Fibroblast of peridontal ligament (primary cell): ENCODE measurements around the gene PPM1H.
"Not testable (repeated sequence)": the region's sequence is repeated elsewhere in the genome, so short reads cannot be mapped to it uniquely, and the experiment has no call there.

Experiments used
- DNase-seq: peaks from one replicate; pipeline ENCODE4 v3.0.0-alpha.2; 2010; ENCODE audit errors: extremely low read depth

The PPM1H gene

DNA sequence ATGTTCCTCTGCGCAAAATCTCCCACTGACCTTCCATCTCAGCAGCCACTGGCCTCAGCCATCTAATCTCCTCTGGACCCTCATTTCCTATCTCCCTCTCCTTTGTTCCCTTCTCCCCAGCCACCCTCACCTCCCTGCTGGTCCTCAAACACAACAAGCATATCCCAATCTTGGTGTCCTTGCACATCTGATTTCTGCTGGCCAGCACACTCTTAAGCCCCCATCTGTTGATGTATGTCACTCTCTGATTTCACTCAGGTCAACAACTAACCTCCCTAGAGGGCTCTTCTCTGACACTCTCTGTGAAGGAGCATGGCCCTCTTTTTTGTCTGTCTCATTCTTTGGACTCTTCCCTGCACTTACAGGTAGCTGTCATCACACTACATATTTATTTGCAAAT is 25.6 kb downstream of the PPM1H start:
- no peak for DNase-seq

GRCh38 chr12:62908674-62909073 is 26.3 kb downstream of the PPM1H start:
- no peak for DNase-seq

- no peak for DNase-seq
These were observed 27.4 kb downstream of the PPM1H start for GRCh38 chr12:62907561-62907960.

DNA sequence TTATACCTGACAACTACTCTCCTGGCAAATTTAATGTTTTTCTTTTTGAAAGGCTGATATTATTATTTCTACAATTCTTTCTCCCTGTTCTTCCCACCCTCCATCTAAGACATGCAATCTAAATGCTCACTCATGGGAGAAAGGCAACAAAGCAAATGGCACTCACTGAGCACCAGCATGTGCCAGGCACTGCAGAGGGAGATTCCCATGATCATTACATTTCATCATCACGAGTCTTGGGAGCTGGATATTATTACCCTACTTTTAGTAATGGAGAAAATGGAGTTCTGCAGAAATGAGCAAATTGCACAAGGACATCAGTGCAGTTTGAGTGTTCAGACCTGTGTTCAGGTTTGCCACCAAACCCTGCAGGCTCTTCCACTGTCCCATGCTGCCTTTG is 27.9 kb downstream of the PPM1H start:
- DNase-seq, result no peak

DNA sequence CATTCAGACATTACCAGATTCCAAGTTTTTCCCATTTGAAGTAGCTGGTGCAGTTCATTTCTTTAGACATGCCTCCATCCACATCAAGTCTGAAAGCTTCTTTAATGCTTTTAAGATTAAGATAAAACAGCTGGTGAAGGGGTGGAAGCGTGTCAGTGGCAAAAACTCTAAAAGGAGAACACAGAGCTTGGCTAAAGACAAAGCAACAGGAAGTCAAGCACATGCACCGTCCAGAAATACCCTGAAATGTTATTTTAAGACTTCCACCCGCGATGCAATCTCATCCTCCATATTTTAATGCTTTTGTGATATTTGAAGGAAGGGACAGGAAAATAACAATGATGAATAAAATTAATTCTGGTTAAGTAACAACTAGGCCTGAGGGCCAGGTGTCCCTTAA is 31.8 kb downstream of the PPM1H start:
- DNase-seq, result no peak

DNA sequence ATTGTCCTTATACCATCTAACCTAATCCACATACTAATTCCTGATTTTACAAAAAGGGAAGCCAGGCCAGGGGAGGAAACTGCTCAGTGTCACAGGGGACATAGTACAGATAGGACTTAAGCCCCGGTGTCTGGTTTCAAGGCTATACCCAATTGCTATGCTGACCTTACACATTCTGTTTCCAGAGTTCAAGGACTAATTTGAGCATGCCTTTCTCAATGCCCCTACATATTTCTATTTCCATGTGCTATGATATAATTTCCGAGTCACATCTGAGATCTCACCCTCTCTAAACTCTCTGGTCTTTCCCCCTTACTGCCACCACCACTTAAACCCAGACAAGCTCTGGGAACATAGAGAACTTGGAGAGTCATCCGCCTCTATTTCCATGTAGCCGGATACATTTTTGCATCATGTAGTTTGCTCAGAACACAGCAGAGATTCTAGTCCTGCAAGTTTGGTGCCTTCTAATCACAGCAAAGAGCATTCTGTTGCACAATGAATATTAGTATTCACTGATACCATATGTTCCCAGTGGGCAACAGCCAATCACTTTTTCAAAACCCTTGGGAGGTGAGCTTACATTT is 34.2 kb downstream of the PPM1H start:
- DNase-seq, result peak; percentile 57

GRCh38 chr12:62899568-62900390 is 35.2 kb downstream of the PPM1H start:
- peak; percentile 18 for DNase-seq

DNA sequence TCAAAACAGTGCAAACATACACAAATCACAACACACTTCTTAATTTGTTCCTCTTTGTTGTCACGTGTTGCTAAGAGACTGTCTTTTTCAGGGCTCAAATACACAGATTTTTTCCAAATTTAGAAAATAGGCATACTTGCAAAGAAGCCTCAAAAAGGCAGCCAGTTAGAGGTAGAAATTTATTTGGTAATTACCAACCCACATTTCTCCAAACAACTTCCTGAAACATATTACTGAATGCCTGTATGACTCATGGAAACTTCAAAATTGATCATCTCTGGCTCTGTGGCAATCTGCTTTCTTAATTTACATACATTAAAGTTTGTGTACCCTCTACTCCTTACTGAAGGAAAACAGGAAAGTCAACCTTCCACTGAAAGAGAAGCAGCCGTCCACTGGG is 36.4 kb downstream of the PPM1H start:
- DNase-seq, result peak; percentile 66

GRCh38 chr12:62895351-62895877 is 39.5 kb downstream of the PPM1H start:
- DNase-seq, result no peak

DNA sequence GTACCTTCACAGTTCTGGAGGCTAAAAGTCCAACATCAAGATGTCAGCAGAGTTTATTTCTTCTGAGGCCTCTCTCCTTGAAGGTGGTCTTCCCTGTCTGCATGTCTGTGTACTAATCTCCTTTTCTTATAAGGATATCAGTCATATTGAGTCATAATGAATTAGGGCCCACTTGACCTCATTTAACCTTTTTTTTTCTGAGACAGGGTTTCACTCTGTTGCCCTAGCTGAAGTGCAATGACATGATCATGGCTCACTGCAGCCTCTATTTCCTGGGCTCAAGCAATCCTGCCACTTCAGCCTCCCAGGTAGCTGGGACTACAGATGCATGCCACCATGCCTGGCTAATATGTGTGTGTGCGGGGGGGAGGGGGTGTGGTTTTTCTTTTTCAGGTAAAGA is 41.7 kb downstream of the PPM1H start:
- DNase-seq, result no peak

- DNase-seq, result no peak
These were observed 43.0 kb downstream of the PPM1H start for GRCh38 chr12:62891805-62892549.

- DNase-seq, result no peak
These were observed 46.4 kb downstream of the PPM1H start for GRCh38 chr12:62888454-62889110.

- no peak for DNase-seq
These were observed 48.2 kb downstream of the PPM1H start for GRCh38 chr12:62886796-62887195.

- no peak for DNase-seq
These were observed 49.7 kb downstream of the PPM1H start for GRCh38 chr12:62885242-62885641.

DNA sequence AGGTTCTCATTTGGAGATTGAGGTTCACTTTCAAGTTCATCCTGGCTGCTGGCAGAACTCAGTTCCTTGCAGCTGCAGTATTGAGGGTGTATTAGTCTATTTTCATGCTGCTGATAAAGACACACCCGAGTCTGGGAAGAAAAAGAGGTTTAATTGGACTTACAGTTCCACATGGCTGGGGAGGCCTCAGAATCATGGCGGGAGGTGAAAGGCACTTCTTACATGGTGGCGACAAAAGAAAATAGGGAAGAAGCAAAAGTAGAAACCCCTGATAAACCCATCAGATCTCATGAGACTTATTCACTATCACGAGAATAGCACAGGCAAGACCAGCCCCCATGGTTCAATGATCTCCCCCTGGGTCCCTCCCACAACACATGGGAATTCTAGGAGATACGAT is 50.1 kb downstream of the PPM1H start:
- DNase-seq, result not testable (repeated sequence)

GRCh38 chr12:62882696-62883095 is 52.3 kb downstream of the PPM1H start:
- DNase-seq, result peak; percentile 36

- DNase-seq, result no peak
These were observed 52.8 kb downstream of the PPM1H start for GRCh38 chr12:62882140-62882539.

DNA sequence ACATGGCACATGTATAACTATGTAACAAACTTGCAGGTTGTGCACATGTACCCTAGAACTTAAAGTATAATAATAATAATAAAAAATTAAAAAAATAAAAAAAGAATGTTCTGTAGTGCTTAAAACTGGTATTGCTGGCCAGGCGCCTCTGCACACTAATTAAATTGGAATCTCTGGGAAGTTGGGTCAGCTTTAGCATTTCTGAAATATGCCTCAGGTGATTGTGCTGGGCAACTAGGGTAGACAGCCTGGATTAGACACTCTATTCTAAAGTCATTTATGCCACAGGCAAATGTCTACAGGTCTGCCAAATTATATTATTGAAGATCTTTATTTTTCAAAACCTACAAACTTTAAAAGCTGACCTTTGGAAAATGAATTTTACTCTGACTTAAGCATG is 55.3 kb downstream of the PPM1H start:
- no peak for DNase-seq

GRCh38 chr12:62879228-62879627 is 55.7 kb downstream of the PPM1H start:
- DNase-seq, result not testable (repeated sequence)

DNA sequence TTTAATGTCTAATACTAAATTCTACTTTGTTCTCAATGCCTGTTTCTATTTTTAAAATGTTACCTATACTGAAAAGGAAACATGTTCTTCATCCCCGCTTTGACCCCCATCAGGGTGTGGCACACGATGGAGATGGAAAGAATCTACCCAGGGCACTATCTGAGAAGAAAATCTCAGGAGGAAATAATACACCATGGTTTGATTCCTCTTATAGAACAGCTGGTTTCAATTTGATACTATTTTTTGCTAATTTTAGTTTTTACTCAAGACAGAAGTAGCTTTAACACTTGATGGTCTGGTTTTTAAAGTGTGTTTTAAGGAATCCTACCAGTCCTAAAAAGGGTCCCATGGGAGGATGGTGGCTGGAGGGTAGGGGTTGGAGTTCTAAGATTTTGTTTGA is 56.7 kb downstream of the PPM1H start:
- DNase-seq, result peak; percentile 46

DNA sequence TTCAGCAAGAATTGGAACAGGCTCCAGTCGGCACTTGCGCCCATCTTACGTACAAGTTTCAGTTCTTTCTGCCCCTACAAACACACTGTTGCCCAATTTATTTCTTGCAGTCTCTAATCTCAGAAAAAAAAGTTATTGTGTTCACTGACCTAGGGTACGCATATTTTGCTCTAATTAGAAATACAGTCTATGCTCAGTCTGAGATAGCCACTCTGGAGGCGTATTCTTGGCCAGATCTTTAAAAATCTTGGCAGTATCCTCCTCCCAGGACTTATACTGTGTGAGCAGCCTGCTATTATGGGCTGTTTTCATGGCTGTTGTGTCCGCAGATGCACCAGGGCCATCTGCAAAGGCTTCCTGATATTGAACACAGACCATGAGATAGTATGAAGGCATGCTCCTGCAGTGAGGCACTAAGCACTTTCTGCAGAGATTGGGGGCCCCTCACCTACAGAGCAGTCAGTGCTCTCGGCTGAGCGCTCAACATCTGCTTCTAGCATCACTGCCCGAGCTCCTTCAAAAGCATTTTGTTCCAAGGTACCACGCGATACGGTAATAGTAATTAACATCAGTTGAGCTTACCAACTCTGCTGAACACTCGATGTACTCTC is 57.9 kb downstream of the PPM1H start:
- no peak for DNase-seq
